Measurements from ENCODE around the gene NRXN3.

NRXN3 gene

DNA sequence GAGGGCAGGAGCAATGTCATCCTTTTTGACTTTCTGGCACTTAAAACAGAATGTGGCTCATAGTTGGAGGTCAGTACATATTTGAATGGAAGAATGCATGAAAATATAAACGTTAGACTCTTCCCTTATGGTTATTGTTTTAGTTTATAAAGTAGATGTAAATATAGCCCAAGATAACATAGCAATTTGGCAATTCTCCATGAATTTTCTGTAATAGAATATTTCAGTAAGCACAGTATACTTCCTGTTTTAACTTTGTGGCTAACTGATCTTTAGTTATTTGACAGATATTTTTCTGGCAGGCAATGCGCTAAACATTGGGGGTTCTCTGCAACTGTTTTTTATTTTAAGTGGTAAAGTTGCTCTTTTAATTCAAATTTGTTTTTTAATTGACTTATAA lies 763.0 kb downstream of the NRXN3 start:
- Histone ChIP-seq H3K4me1 (ENCODE audit: insufficient read depth, low read length) (no peaks in the 10 kb centered on the region; the same call in 1 of the 2 replicates), H3K27ac (ENCODE audit: low read length) (no peak overlapping the region), H3K36me3 (ENCODE audit: insufficient read depth, low read depth, low read length) (no peaks in the 10 kb centered on the region), H3K9me3 (ENCODE audit: insufficient read depth, low read depth, low read length) (no peaks in the 10 kb centered on the region), H3K4me3 (ENCODE audit: low read length) (no peak overlapping the region), H3K9ac (ENCODE audit: low read depth, low read length) (no peak overlapping the region), H3K27me3 (ENCODE audit: insufficient read depth, low read length) (no peaks in the 10 kb centered on the region)

DNA sequence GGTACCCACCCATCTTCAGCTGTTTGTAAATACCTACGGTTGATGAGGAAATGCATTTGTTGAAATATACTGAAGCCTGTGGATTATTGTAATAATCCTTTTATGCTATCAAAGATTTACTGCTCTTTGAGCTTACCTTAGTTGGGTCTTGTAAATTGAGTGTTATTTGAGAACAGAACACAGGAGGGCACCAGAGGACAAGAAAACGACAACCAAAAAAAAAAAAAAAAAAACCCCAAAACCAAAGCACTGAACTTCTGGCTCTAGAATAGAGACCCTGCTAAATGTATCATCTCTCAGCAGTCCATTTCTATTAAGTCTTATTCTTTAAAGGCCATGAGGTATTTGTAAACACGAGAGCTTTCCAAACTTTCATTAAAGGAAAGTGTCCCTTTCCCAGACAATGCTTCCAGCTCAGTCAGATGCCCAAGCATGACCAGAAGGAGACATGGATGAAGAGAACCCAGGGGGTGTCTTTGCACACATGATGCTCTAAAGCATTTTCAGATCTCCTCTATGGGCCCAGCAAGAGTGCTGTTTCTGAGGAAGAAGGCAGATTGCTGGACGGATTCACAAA lies 763.9 kb downstream of the NRXN3 start:
- H3K27ac ChIP-seq (ENCODE audit: low read length), result no peak overlapping the region
- H3K9me3 ChIP-seq (ENCODE audit: insufficient read depth, low read depth, low read length), result no peaks in the 10 kb centered on the region
- no peaks in the 10 kb centered on the region for H3K27me3 ChIP-seq (ENCODE audit: insufficient read depth, low read length)
- H3K4me1 ChIP-seq (ENCODE audit: insufficient read depth, low read length), result no peaks in the 10 kb centered on the region; the same call in 1 of the 2 replicates
- H3K36me3 ChIP-seq (ENCODE audit: insufficient read depth, low read depth, low read length), result no peaks in the 10 kb centered on the region
- H3K9ac ChIP-seq (ENCODE audit: low read depth, low read length), result no peak overlapping the region
- H3K4me3 ChIP-seq (ENCODE audit: low read length), result no peak overlapping the region

DNA sequence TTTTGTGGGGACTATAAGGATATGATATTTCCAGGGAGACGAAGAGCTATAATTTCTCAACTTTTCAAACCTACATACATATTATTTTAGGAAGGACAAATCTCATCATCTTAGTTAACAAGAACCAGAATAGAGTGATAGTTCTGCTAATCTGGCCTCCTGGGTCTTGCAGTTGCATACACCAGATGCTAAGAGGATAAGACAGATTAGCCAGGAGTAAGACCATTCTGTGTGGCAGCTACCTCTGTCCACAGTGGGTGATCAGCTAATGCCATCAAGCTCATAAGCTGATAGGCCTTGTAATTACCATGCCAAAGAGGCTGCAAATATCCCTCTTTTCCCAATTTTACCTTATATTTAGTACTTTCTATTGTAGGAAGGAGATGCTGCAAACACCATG lies 776.8 kb downstream of the NRXN3 start:
- Histone ChIP-seq H3K4me3 (ENCODE audit: low read length) (no peak overlapping the region), H3K4me1 (ENCODE audit: insufficient read depth, low read length) (no peaks in the 10 kb centered on the region), H3K27me3 (ENCODE audit: insufficient read depth, low read length) (no peaks in the 10 kb centered on the region), H3K9ac (ENCODE audit: low read depth, low read length) (no peak overlapping the region), H3K9me3 (ENCODE audit: insufficient read depth, low read depth, low read length) (no peaks in the 10 kb centered on the region), H3K27ac (ENCODE audit: low read length) (no peak overlapping the region), H3K36me3 (ENCODE audit: insufficient read depth, low read depth, low read length) (no peaks in the 10 kb centered on the region)

DNA sequence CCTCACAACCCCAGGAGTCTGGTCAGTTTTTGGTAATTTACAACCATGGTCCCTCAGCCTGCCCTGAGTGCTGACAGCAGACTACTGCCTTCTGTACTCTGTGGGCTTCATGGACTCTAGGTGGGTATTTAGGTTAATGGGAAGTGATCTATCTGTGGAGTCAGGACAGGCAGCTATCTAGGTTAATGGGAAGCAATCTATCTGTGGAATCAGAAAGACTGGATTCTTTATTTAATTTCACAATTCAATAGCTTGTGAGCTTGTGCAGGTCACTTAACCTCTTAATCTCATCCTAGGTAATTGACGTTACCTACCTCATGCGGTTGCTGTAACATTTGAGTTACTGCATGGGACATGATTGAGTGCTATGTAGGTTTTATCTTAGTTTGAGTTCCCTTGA lies 777.5 kb downstream of the NRXN3 start:
- Histone ChIP-seq H3K4me3 (ENCODE audit: low read length) (no peak overlapping the region), H3K9ac (ENCODE audit: low read depth, low read length) (no peak overlapping the region), H3K27ac (ENCODE audit: low read length) (no peak overlapping the region), H3K27me3 (ENCODE audit: insufficient read depth, low read length) (no peaks in the 10 kb centered on the region), H3K36me3 (ENCODE audit: insufficient read depth, low read depth, low read length) (no peaks in the 10 kb centered on the region), H3K4me1 (ENCODE audit: insufficient read depth, low read length) (no peaks in the 10 kb centered on the region), H3K9me3 (ENCODE audit: insufficient read depth, low read depth, low read length) (no peaks in the 10 kb centered on the region)

DNA sequence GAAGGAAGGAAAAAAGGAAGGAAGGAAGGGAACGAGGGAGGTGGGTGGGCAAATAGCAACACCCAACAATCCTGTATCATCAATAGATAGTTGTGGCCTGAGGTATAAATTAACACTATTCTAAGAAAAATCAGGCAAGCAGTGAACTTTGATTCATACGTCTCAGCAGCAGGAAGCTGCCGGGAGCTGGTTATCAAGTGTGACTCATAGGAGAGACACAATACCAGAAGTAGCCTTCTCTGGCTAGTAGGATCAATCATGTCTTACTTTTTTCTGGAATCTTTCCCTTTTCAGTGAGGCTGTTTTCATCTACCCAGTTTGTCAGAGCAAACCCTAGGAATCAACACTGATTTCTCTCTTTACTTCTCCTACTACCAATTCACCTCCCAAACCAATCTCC lies 780.5 kb downstream of the NRXN3 start:
- no peaks in the 10 kb centered on the region for H3K9me3 ChIP-seq (ENCODE audit: insufficient read depth, low read depth, low read length)
- no peaks in the 10 kb centered on the region for H3K27me3 ChIP-seq (ENCODE audit: insufficient read depth, low read length)
- H3K27ac ChIP-seq (ENCODE audit: low read length), result no peak overlapping the region
- H3K4me1 ChIP-seq (ENCODE audit: insufficient read depth, low read length), result no peaks in the 10 kb centered on the region
- no peak overlapping the region for H3K9ac ChIP-seq (ENCODE audit: low read depth, low read length)
- H3K36me3 ChIP-seq (ENCODE audit: insufficient read depth, low read depth, low read length), result no peaks in the 10 kb centered on the region
- H3K4me3 ChIP-seq (ENCODE audit: low read length), result no peak overlapping the region

DNA sequence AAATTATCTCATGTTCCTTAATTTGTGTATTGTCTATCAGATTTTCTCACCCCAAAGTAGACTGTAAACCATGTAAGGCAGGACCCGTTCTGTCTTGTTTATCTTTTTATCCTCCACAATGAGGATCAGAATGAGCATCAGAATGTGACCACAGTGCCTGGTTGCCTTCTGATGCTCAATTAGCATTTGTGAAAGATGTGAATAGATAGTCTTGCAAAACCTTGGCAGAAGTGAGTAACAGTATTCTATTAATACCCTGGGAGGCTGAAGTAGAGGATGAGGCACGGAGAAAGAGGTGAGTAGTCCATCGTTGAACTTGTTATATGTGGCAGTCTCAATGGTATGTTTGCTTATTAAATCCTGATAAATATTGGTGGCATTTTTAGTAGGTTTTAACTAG lies 781.4 kb downstream of the NRXN3 start:
- no peaks in the 10 kb centered on the region for H3K4me1 ChIP-seq (ENCODE audit: insufficient read depth, low read length)
- no peak overlapping the region for H3K9ac ChIP-seq (ENCODE audit: low read depth, low read length)
- H3K4me3 ChIP-seq (ENCODE audit: low read length), result no peak overlapping the region
- no peaks in the 10 kb centered on the region for H3K9me3 ChIP-seq (ENCODE audit: insufficient read depth, low read depth, low read length)
- H3K27me3 ChIP-seq (ENCODE audit: insufficient read depth, low read length), result no peaks in the 10 kb centered on the region
- no peak overlapping the region for H3K27ac ChIP-seq (ENCODE audit: low read length)
- no peaks in the 10 kb centered on the region for H3K36me3 ChIP-seq (ENCODE audit: insufficient read depth, low read depth, low read length)

DNA sequence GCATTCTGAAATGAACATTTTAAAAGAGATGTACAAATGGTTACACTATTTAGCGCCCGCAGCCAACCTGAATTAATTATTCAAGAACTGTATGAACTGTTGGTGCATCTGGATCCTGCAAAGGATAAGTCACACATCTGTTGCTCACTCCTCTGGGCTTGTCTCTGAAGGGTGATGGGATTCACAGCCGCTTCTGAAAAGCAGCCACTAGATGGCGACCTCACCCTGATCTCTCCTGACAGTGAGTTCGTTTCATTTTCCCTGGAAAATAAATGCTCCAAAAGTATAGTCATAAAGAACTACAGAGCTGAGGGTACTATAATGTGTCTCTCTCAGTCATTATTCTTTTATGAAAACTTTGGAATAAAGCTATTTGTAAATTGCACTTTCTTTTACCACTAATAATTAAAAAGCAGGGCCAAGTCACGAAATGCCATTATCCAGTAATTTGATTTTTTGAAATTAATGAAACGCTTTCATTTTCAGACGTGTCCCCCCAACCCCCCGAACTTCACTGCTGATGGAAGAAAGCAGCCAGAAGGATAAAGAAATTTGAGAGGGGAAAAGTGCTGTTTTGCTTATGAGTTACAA lies 789.6 kb downstream of the NRXN3 start:
- Histone ChIP-seq H3K9me3 (ENCODE audit: insufficient read depth, low read depth, low read length) (no peaks in the 10 kb centered on the region), H3K4me3 (ENCODE audit: low read length) (no peak overlapping the region), H3K9ac (ENCODE audit: low read depth, low read length) (no peak overlapping the region), H3K27ac (ENCODE audit: low read length) (no peak overlapping the region), H3K27me3 (ENCODE audit: insufficient read depth, low read length) (no peaks in the 10 kb centered on the region), H3K4me1 (ENCODE audit: insufficient read depth, low read length) (no peaks in the 10 kb centered on the region), H3K36me3 (ENCODE audit: insufficient read depth, low read depth, low read length) (no peaks in the 10 kb centered on the region)

DNA sequence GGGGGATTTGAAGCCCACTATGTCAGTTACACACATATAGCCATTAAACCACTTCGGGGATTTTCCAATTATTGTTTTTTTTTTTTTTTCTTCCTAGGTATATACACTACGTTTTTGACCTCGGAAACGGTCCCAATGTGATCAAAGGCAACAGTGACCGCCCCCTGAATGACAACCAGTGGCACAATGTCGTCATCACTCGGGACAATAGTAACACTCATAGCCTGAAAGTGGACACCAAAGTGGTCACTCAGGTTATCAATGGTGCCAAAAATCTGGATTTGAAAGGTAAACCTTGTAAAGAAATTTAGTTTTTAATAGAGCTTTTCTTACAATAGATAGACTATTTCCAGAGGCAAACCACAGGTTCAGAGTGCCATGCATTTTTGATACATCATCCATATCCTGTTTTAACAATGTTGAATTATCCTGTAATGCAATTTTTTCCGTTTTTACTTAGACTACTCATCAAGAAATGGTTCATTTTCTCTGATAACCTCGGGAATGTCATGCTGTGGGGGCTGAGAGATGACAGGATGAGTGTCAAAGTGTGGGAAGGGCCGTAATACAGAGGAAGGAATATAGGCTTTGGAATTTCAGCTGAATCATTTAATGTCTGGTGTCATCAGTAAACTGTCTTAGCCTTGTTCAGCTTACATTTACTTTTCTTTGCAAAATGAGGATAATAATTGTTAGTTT lies 797.1 kb downstream of the NRXN3 start:
- no peaks in the 10 kb centered on the region for H3K27me3 ChIP-seq (ENCODE audit: insufficient read depth, low read length)
- H3K4me3 ChIP-seq (ENCODE audit: low read length), result no peak overlapping the region
- no peaks in the 10 kb centered on the region for H3K9me3 ChIP-seq (ENCODE audit: insufficient read depth, low read depth, low read length)
- H3K27ac ChIP-seq (ENCODE audit: low read length), result no peak overlapping the region
- H3K36me3 ChIP-seq (ENCODE audit: insufficient read depth, low read depth, low read length), result no peaks in the 10 kb centered on the region
- H3K9ac ChIP-seq (ENCODE audit: low read depth, low read length), result no peak overlapping the region
- no peaks in the 10 kb centered on the region for H3K4me1 ChIP-seq (ENCODE audit: insufficient read depth, low read length)

DNA sequence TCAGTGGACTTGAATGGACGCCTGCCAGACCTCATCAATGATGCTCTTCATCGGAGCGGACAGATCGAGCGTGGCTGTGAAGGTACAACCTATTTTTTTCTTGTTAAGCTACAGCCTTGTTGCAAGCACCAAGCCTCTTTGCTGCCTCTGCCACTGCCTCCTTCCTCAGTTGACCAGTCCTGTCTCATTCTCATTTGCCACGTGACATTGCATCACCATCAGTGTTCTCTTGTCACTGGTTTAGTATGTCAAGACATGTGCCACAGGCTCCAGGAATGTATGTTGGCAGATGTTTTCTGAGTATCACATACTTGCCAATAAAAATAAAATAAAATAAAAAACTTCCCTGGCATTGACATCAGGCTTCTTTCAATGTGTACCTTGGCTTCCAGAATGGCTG lies 798.1 kb downstream of the NRXN3 start:
- Histone ChIP-seq H3K36me3 (ENCODE audit: insufficient read depth, low read depth, low read length) (no peaks in the 10 kb centered on the region), H3K4me1 (ENCODE audit: insufficient read depth, low read length) (no peaks in the 10 kb centered on the region), H3K9ac (ENCODE audit: low read depth, low read length) (no peak overlapping the region), H3K4me3 (ENCODE audit: low read length) (no peak overlapping the region), H3K27ac (ENCODE audit: low read length) (no peak overlapping the region), H3K27me3 (ENCODE audit: insufficient read depth, low read length) (no peaks in the 10 kb centered on the region), H3K9me3 (ENCODE audit: insufficient read depth, low read depth, low read length) (no peaks in the 10 kb centered on the region)

DNA sequence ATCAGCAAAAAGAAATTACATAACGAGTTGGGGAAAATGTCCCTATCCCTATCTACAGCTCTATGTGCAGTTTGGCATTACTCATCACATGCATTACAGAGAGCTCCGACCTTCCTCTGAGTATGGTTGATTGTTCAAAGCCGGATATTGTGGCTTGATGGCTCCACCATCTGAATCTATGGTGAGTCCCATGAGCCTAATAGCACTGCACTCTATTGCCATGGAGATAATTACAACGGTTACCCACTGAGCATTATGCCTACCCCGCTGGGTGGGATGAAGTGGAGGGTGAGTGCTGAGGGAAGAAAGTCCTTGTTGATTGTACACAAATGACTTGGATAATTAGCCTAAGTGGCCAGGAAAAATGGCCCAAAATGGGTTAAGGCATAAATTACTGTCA lies 800.5 kb downstream of the NRXN3 start:
- H3K27me3 ChIP-seq (ENCODE audit: insufficient read depth, low read length), result no peaks in the 10 kb centered on the region
- H3K27ac ChIP-seq (ENCODE audit: low read length), result no peak overlapping the region
- H3K9ac ChIP-seq (ENCODE audit: low read depth, low read length), result no peak overlapping the region
- H3K36me3 ChIP-seq (ENCODE audit: insufficient read depth, low read depth, low read length), result no peaks in the 10 kb centered on the region
- H3K9me3 ChIP-seq (ENCODE audit: insufficient read depth, low read depth, low read length), result no peaks in the 10 kb centered on the region
- H3K4me1 ChIP-seq (ENCODE audit: insufficient read depth, low read length), result no peaks in the 10 kb centered on the region; the same call in 1 of the 2 replicates
- H3K4me3 ChIP-seq (ENCODE audit: low read length), result no peak overlapping the region

DNA sequence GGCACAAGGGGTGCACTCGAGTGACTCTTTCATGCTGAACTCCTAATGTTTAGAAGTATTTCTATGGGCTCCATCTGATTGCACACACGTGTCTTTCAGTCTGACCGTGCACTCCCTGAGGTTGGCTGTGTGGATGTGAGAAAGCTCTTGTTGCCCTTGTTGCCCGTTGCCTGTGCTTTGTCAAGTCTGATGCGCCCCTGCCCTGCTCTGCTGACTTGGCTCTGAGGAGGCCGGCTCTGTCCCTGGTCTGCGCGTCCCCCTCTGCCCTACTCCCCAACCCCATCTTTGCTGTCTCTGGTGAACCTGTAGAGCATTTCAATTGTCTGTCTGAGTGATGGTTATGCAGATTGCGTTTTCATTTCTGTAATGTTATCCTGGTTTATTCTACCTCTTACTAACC lies 802.3 kb downstream of the NRXN3 start:
- H3K36me3 ChIP-seq (ENCODE audit: insufficient read depth, low read depth, low read length), result no peaks in the 10 kb centered on the region
- H3K27ac ChIP-seq (ENCODE audit: low read length), result no peak overlapping the region
- H3K27me3 ChIP-seq (ENCODE audit: insufficient read depth, low read length), result no peaks in the 10 kb centered on the region
- H3K9me3 ChIP-seq (ENCODE audit: insufficient read depth, low read depth, low read length), result no peaks in the 10 kb centered on the region
- no peaks in the 10 kb centered on the region; the same call in 1 of the 2 replicates for H3K4me1 ChIP-seq (ENCODE audit: insufficient read depth, low read length)
- H3K9ac ChIP-seq (ENCODE audit: low read depth, low read length), result no peak overlapping the region
- H3K4me3 ChIP-seq (ENCODE audit: low read length), result no peak overlapping the region

DNA sequence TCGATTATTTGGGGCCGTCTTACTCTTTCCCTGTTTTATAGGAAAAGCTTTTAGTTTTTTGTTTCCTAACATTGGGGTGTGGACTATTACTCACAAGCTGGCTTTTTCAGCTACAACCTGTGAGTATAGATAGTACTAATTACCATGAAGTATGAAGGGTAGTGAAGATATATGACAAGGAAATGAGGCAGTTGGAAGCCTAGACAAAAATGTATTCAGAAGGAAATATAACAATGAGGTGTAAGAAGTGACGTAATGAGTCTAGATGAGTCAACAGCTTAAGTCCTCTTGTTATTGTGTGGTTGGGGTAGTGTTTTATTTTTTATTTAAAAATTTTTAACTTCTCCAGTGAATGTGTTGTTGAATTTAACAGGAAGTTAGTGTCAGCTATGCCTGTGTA lies 804.5 kb downstream of the NRXN3 start:
- no peak overlapping the region for H3K9ac ChIP-seq (ENCODE audit: low read depth, low read length)
- H3K4me3 ChIP-seq (ENCODE audit: low read length), result no peak overlapping the region
- H3K36me3 ChIP-seq (ENCODE audit: insufficient read depth, low read depth, low read length), result no peaks in the 10 kb centered on the region
- no peaks in the 10 kb centered on the region for H3K9me3 ChIP-seq (ENCODE audit: insufficient read depth, low read depth, low read length)
- H3K27ac ChIP-seq (ENCODE audit: low read length), result no peak overlapping the region
- H3K4me1 ChIP-seq (ENCODE audit: insufficient read depth, low read length), result no peaks in the 10 kb centered on the region; the same call in 1 of the 2 replicates
- H3K27me3 ChIP-seq (ENCODE audit: insufficient read depth, low read length), result no peaks in the 10 kb centered on the region
